Measurements from ENCODE around the gene TET1.
"Not testable (repeated sequence)": the region's sequence is repeated elsewhere in the genome, so short reads cannot be mapped to it uniquely, and the experiment has no call there.

The TET1 gene

GRCh38 chr10:68564712-68565111 is 4.6 kb downstream of the TET1 start:
- no peak for DNase-seq

- no peak for DNase-seq
Measured at GRCh38 chr10:68565658-68566057, 5.5 kb downstream of the TET1 start.

DNA sequence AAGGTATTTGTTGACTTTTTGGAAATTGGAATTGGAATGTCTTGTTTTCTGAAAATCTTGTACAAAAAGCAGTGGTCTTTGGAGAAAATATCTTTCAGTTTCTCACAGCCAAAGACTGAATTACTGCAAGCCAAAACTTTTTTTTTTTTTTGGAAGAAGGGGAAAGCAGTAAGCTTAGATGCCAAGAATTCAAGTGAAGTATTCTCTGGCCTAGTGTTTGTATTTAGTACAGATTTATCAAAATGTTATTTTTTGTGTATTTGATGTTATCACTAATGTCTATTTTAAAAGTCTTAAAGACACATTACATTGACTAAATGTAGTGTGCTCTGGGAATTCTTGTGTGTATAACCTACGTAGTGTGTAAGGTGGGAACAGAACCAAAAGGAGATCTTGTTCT is 6.2 kb downstream of the TET1 start:
- no peak for DNase-seq

DNA sequence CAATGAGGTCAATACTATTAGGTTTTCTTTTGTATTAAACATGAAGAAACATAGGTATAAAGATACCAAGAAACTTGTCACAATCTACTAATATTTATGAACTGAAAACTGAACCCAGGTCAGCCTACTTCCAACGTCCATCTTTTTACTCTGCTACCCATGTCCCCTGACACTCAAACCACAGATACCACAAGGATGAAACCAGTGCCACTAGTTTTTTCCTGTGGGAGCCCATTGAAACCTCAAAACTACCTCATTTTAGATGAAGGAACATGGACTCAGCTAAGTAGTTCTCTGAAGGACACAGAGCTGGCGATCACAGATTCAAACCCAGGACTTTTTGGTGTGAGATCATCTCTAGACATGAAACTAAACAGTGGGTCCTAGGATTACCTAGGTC is 6.8 kb downstream of the TET1 start:
- DNase-seq, result no peak

- no peak for DNase-seq
Measured at GRCh38 chr10:68572151-68572550, 12.0 kb downstream of the TET1 start.

- no peak for DNase-seq
Measured at GRCh38 chr10:68574051-68574450, 13.9 kb downstream of the TET1 start.

- no peak for DNase-seq
Measured at GRCh38 chr10:68576118-68576517, 16.0 kb downstream of the TET1 start.

GRCh38 chr10:68578974-68579373 is 18.8 kb downstream of the TET1 start:
- no peak for DNase-seq

- DNase-seq, result not testable (repeated sequence)
Measured at GRCh38 chr10:68584187-68584586, 24.1 kb downstream of the TET1 start.

DNA sequence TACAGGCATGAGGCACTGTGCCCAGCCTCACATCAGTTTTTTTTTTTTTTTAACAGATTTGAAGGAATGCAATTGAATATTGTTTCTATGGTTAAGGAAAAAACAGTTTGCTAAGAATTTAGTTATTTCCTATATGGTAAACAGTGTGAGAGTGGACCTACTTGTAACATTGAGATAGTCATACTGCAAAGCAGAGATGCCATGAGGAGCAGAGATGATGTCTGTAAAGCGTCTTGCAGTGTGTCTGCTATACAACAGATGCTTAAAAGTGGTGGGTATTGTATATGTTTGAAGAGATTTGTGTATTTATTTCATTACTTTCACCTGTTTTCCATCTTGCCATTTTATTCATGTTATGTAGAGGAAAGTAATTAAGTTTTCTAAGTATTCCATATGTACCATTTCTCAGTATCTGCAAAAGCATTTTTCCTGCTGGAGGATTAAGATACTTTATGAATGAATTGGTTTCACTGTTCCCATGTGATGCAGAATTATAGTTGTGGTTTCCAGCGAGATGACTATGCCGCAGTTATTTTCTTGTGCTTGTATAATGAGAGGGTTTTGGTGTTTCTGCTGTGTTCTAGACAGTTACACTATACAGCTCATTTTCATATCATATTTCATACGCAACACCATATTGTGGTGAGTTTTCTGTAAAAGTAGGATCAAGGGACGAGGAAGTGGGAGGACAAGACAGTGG is 26.6 kb downstream of the TET1 start:
- DNase-seq, result no peak

DNA sequence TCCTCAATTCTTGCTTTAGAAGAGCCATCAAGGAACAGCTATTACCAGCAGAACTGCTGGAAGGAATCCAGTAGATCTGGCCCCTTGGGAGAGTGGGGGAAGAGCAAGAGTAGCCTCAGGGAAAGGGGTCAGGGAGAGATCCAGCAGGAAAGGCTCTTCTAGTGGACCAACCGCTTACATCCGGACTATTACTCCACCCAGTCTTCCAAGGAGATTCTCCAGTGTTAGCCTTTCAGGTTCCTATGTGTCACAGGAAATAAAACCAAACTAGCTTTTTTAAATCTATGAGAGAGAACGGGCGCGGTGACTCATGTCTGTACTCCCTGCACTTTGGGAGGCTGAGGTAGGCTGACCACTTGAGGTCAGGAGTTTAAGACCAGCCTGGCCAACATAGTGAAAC is 34.3 kb downstream of the TET1 start:
- no peak for DNase-seq

- DNase-seq, result no peak
Measured at GRCh38 chr10:68595513-68595912, 35.4 kb downstream of the TET1 start.

- DNase-seq, result no peak
Measured at GRCh38 chr10:68597407-68597806, 37.3 kb downstream of the TET1 start.

DNA sequence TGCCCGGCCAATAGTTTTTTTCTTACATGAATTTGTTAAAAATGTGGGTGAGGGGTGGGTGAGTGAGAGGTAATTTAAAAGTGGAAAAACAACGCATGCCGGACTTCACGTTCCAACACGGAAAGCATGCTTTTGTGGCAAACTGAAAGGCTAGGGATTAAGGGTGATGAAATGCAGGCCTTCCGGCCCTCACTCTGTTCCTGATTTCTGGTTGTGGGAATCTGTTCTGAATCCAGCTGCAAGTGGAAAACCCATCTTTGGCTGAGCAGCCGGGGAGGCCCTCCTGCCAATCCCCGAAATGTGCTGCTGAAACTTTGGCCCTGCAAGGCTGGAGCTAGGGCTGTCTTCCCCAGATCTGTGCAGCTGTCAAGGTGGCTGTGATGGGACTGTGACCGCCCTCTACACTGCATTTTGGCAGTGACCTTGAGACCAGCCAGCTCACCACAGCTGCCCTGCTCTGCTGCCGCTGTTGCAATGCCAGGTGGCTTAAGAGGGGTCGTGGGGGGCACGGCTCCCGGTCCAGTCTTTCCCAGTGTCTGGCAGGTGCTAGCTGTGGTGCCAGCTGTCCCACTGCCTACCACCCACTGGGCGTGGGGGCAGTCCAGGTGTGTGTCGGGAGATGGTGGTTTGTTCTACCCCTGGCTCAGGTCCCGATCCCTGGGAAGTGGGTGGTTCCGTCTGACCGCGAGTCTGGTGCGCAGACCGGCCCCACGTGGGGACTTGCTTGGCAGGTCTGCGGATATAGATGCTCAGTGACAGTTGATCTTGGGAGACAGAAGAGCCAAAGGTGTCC is 39.0 kb downstream of the TET1 start:
- no peak for DNase-seq

DNA sequence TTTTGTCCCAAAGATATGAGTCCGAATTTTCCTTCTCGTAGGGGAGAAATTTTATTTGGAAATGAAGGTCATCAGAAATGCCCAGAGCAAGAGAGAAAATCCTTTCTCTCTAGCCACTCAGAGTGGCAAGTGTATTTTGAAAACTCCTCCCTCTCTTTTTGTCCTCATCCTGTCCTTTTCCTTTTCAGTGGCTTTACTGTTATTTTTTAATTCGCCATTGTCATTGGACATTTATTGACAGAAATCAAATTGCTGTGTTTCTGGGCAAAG is 39.6 kb downstream of the TET1 start:
- DNase-seq, result no peak

DNA sequence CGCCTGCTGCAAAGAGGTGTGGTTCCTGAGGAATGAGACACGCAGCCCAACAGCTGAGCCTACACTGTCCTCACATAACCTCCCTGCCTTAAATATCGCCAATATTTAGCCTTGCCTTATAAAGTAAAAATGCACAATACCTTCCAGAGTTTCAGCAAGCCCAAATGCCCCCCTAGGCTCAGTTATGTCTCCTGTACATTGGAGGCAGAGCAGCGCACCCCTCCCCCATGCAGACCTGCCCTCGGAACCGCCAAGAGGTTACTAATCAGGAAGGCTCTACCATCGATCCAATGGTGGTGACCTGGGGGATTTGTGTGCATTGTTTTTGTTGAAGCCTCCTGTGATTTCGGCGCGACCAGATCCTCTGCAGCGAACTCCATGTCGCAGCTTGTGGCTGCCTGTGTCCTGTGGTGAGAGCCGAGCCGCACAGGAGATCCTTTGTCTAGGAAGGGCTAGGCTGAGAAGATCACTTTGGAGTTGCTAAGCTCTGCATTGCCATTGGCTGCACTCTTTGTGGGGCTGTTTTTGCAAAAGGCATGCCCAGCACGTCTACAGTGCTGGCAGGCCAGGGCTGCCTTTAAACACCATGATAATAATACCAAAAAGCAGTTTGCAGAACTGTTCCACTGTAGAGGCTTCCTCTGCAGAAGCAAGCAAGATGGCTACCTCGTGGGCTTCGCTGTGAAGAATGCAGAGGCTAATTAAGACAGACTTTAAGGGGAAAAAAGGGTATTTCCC is 40.1 kb downstream of the TET1 start:
- peak; percentile 49 to 58 for DNase-seq

DNA sequence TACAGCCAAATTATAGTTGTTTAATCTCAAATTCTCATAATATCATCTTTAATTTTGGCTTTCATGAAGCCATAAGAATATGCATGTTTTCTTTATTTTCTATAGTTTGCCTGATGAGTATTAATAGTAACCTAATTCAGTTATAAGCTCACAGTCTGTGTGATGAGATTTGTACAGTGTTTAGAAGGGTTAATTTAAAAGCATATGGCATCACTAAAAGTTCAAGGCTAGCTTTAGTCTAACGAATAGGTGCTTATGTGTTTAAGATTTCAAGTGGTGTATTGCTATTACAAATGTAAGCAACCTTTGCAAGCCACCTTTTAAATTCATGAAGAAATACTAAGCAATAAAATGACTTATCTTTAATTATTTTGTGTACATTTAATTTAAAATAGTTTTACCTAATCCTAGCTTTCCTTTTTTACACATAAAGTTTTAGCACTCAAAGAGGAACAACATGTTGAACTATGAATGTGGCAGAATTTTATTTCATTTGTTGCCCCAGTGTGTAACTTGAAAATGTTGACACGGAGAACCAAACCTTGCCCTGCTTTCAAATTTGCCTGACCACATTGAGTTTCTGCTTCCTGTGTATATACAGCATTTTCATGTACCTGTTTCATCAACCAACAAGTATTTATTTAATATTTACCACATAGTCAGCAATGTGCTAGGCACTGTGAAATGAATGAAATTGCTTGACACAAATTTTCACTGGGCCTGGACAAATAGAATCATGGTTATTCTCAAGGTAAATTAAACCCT is 41.5 kb downstream of the TET1 start:
- DNase-seq, result no peak

GRCh38 chr10:68602434-68602833 is 42.3 kb downstream of the TET1 start:
- DNase-seq, result no peak

DNA sequence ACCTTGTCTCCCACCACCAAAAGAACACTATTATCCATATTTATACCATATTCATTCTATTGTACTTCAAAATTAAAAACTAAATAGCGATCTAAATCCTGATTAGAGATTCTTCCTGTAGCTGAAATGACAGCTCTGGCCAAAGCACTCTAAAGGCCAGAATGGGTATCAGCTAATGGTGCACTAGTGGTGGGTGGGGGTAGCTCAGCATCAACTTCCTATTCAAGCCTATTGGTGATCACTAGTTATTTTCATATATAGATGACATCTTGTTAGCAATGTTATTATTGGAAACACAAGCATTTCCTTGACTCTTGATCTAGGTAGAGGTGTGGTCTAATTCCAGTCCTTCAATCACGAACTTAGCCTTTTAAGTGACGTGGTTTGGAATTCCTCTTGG is 43.6 kb downstream of the TET1 start:
- no peak for DNase-seq

DNA sequence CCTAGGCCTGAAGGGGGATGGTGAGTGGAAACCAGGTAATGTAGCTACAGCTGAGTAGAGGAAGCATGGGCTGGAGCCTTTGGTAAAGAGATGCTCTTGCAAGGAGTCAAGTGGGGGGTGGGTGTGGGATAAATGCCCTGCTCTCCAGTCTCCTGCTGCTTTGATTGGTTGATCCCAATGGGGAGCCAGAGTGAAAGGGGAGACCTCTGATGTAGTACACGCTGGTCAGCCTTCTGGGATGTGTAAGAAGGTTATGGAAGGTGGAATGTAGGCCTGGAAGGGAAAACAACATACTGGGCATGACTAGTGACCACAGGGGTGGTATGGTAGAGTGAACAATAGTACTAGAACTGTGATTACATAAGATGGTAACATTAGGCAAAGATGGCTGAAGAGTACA is 44.3 kb downstream of the TET1 start:
- no peak for DNase-seq

GRCh38 chr10:68606918-68607317 is 46.8 kb downstream of the TET1 start:
- DNase-seq, result no peak

GRCh38 chr10:68610023-68610422 is 49.9 kb downstream of the TET1 start:
- DNase-seq, result not testable (repeated sequence)

GRCh38 chr10:68611227-68611626 is 51.1 kb downstream of the TET1 start:
- no peak for DNase-seq
